Right lobe of liver (tissue), 6 donors: Measurements from ENCODE around the gene RPS6KB2. TPM values are rescaled to one million over a fixed set of nuclear protein-coding genes. Genes with fewer than 3 reads are reported as not detected.

ENCODE experiments used
- ATAC-seq, 4 donors: fragments of 200-7000 bp; cut with Tn5 transposase; one replicate each; pipeline ENCODE4 v1.9.1; 2020; ENCODE audit warnings: mild to moderate bottlenecking in 4 of 4, moderate library complexity in 4 of 4
- DNase-seq, 3 donors: peaks; one replicate each; pipeline ENCODE4 v3.0.0-alpha.2; 2020
- H3K27ac ChIP-seq, 3 donors: fragments of 200-600 bp; one replicate each; pipeline ENCODE4 v1.8.0; 2022
- H3K27me3 ChIP-seq, 2 donors: fragments of 200-600 bp; one replicate each; pipeline ENCODE4 v1.8.0; 2022
- H3K36me3 ChIP-seq, 4 donors: fragments of 200-600 bp; sonication (generic) in 1 of 4; one replicate each; pipeline versions ENCODE4 v1.5.1 to v1.8.0; 2017 to 2022; ENCODE audit warnings: control low read depth in 1 of 4
- H3K4me1 ChIP-seq, 4 donors: fragments of 200-600 bp; sonication (generic) in 1 of 4; one replicate each; pipeline versions ENCODE4 v1.5.1 to v1.8.0; 2017 to 2022; ENCODE audit warnings: control low read depth in 1 of 4
- H3K4me3 ChIP-seq, 3 donors: fragments of 200-600 bp; one replicate each; pipeline ENCODE4 v1.8.0; 2022
- H3K9me3 ChIP-seq, 4 donors: fragments of 200-600 bp; sonication (generic) in 1 of 4; one replicate each; pipeline versions ENCODE4 v1.5.1 to v1.8.0; 2017 to 2022; ENCODE audit warnings: control low read depth in 1 of 4
- POLR2A ChIP-seq: fragments of 450-650 bp; IDR thresholded peaks from one replicate; pipeline ENCODE4 v1.6.1; 2017; ENCODE audit warnings: antibody characterized with exemption, mild to moderate bottlenecking
- WGBS: methylation state at CpG from one replicate; pipeline ENCODE4 v1.1.6; 2018; ENCODE audit warnings: low coverage, low lambda C conversion rate; ENCODE audit not compliant: insufficient coverage; ENCODE audit errors: missing lambda C conversion rate; 5-methylcytosine and 5-hydroxymethylcytosine counted together
- intact Hi-C, 2 donors: fragments of 100-400 bp; cut with DNase I; formaldehyde crosslinking; loops; one replicate each; pipeline versions ENCODE4 v1.11.2 to v1.14.1; 2022
- total RNA-seq, 6 experiments: library from RNA; depleted of rRNA in 2 of 6; stranded (reverse); fragments of >200 nt in 2 of 6; fragmentation: NEBNext Ultra II Directional in 3 of 6; extraction: Animal tissue kit (Norgen Biotek cat#: 25700) in 3 of 6; gene quantifications; one replicate each; pipeline versions ENCODE4 v1.1.0 to v1.2.4, GENCODE V29; 2016 to 2023
- TF ChIP-seq, protein P1 (sequence below), 4 donors: fragments of 200-600 bp in 3 of 4; fragments of 450-650 bp in 1 of 4; IDR thresholded peaks; one replicate each; pipeline versions ENCODE4 v1.5.1 to v1.8.0; 2016 to 2022; ENCODE audit warnings: antibody characterized with exemption in 4 of 4, mild to moderate bottlenecking in 2 of 4
- donor health status: DM: no; HTN: yes; CAD: no.
- donor health status: DM: no; HTN: no; CAD: no.
- donor health status: DM: no; HTN: no; CAD: no.
- donor health status: DM: no; HTN: yes; CAD: no.
- donor health status: DM: no; HTN: yes; CAD: no.

The RPS6KB2 gene
- total RNA-seq, 6 experiments from 2014 or later, result 18.8 to 37.1 (median 27.1) TPM

GRCh38 chr11:67396259-67396581, 32.1 kb upstream of the RPS6KB2 start:
- Histone ChIP-seq H3K4me3 (no peak overlapping the region), H3K27ac (no peak overlapping the region), H3K27me3 (no peaks in the 10 kb centered on the region), H3K9me3 (no peaks in the 10 kb centered on the region), H3K4me1 (peaks cover 0 to 19% (median 5%) of the 10 kb centered on the region in 4 donors), H3K36me3 (peaks cover 3 to 37% (median 17%) of the 10 kb centered on the region in 4 donors)
- intact Hi-C loops, result loop anchor here in 1 of 2 donors (10.0 kb wide), 1 partner anchor 109 kb away; the partner anchor contains the start of genes CDK2AP2 and PITPNM1
- no peak for ATAC-seq
- WGBS, result 96% methylated on average over 4 of the region's 7 CpGs
- TF ChIP-seq, protein P1, sequence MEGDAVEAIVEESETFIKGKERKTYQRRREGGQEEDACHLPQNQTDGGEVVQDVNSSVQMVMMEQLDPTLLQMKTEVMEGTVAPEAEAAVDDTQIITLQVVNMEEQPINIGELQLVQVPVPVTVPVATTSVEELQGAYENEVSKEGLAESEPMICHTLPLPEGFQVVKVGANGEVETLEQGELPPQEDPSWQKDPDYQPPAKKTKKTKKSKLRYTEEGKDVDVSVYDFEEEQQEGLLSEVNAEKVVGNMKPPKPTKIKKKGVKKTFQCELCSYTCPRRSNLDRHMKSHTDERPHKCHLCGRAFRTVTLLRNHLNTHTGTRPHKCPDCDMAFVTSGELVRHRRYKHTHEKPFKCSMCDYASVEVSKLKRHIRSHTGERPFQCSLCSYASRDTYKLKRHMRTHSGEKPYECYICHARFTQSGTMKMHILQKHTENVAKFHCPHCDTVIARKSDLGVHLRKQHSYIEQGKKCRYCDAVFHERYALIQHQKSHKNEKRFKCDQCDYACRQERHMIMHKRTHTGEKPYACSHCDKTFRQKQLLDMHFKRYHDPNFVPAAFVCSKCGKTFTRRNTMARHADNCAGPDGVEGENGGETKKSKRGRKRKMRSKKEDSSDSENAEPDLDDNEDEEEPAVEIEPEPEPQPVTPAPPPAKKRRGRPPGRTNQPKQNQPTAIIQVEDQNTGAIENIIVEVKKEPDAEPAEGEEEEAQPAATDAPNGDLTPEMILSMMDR (IDR thresholded peaks at IDR 0.05), result no peak
- TF ChIP-seq POLR2A, result no peak
- no peak for DNase-seq

DNA sequence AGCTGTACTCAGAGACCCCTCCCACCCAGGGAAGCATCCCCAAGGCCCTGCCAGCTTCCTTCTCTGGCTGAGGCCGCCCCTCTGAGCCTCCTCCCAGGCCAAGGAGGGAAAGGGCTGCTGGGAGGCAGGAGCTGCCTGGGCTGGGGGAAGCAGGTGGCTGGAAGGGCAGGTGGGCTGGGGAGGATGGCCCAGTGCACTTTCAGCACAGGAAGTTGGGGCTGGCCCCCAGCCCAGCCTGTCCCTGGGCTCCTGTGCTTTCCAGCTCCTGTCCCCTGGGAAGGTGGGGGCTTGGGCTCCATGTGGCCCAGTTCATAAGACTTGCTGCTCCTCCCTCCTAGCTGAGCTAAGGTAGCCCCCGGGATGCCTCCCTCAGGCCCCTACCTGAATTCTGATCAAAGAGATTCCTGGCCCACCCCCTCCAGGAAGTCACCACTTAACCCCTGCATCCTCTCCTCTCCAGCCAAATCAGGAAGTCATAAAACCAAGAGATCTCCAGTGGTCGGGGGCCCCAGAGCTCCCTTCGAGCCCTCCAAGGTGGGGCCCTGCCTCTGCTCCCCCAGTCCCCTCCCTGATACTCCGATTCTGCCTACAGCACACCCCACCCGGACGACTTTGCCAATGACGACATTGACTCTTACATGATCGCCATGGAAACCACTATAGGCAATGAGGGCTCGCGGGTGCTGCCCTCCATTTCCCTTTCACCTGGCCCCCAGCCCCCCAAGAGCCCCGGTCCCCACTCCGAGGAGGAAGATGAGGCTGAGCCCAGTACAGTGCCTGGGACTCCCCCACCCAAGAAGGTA, 31.5 kb upstream of the RPS6KB2 start:
- no peak overlapping the region for H3K27ac ChIP-seq
- DNase-seq, result no peak
- no peaks in the 10 kb centered on the region for H3K9me3 ChIP-seq
- H3K4me1 ChIP-seq, result peaks cover 0 to 18% (median 5%) of the 10 kb centered on the region in 4 donors
- intact Hi-C loops, result loop anchor here in 1 of 2 donors (10.0 kb wide), 1 partner anchor 108 kb away; the partner anchor contains the start of genes CDK2AP2 and PITPNM1
- no peaks in the 10 kb centered on the region for H3K27me3 ChIP-seq
- 53% methylated on average over 8 of the region's 13 CpGs for WGBS
- no peak for ATAC-seq
- H3K36me3 ChIP-seq, result peaks cover 3 to 37% (median 17%) of the 10 kb centered on the region in 4 donors
- no peak overlapping the region for H3K4me3 ChIP-seq
- TF ChIP-seq, protein P1 (IDR thresholded peaks at IDR 0.05), result no peak
- no peak for TF ChIP-seq POLR2A

- H3K36me3 ChIP-seq, result peaks cover 3 to 37% (median 17%) of the 10 kb centered on the region in 4 donors
- ATAC-seq, result no peak
Observed at GRCh38 chr11:67397536-67397935, 30.8 kb upstream of the RPS6KB2 start.

DNA sequence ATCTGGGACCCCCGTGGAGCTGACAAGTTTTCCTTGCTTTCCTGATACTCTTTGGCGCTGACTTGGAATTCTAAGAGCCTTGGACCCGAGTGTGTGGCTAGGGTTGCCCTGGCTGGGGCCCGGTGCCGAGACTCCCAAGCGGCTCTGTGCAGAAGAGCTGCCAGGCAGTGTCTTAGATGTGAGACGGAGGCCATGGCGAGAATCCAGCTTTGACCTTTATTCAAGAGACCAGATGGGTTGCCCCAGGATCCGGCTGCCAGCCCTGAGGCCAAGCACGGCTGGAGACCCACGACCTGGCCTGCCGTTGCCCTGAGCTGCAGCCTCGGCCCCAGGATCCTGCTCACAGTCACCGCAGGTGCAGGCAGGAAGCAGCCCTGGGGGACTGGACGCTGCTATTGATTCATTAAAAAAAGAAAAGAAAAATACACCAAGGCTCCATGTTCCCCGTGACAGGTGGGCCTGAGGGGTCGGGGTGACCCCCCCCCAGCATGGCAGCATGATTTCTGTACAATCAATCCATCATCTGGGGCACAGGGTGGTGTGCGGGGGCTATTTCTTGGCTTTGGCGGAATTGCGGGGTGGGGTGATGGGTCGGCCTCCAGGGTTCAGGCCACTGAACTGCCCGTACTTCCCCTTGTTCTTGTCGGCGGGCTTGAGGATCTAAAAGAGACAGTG, 30.2 kb upstream of the RPS6KB2 start:
- WGBS, result 75% methylated on average over 11 of the region's 24 CpGs
- H3K4me3 ChIP-seq, result no peak overlapping the region
- H3K4me1 ChIP-seq, result peaks cover 0 to 24% (median 5%) of the 10 kb centered on the region in 4 donors
- H3K27ac ChIP-seq, result no peak overlapping the region
- no peak for ATAC-seq
- peaks cover 3 to 37% (median 17%) of the 10 kb centered on the region in 4 donors for H3K36me3 ChIP-seq
- no peak for TF ChIP-seq POLR2A
- TF ChIP-seq, protein P1 (IDR thresholded peaks at IDR 0.05), result no peak
- no peak for DNase-seq
- intact Hi-C loops, result loop anchor here in 1 of 2 donors (10.0 kb wide), 1 partner anchor 107 kb away; the partner anchor contains the start of genes CDK2AP2 and PITPNM1
- H3K9me3 ChIP-seq, result no peaks in the 10 kb centered on the region
- no peaks in the 10 kb centered on the region for H3K27me3 ChIP-seq

More at GRCh38 chr11:67397536-67397935, 30.8 kb upstream of the RPS6KB2 start:
- intact Hi-C loops, result loop anchor here in 1 of 2 donors (10.0 kb wide), 1 partner anchor 107 kb away; the partner anchor contains the start of genes CDK2AP2 and PITPNM1
- TF ChIP-seq, protein P1 (IDR thresholded peaks at IDR 0.05), result no peak
- TF ChIP-seq POLR2A, result no peak
- no peak overlapping the region for H3K4me3 ChIP-seq
- H3K9me3 ChIP-seq, result no peaks in the 10 kb centered on the region
- no peak overlapping the region for H3K27ac ChIP-seq
- WGBS, result no CpG with 5 or more reads among the region's 6 CpGs
- peaks cover 0 to 21% (median 5%) of the 10 kb centered on the region in 4 donors for H3K4me1 ChIP-seq
- no peaks in the 10 kb centered on the region for H3K27me3 ChIP-seq
- DNase-seq, result no peak
